Smooth muscle cell (in vitro differentiated cells): ENCODE data around the gene F2R. TPM values are rescaled to one million over a fixed set of nuclear protein-coding genes. Genes with fewer than 3 reads are reported as not detected.

Experiments
- DNase-seq: peaks from one replicate; lab custom pipeline; 2025; ENCODE audit not compliant: unreplicated experiment; lab: John Stamatoyannopoulos, UW
- H2AFZ ChIP-seq: fragments of 200-600 bp; sonication (generic); 2 replicates; pipeline ENCODE4 v1.6.0; 2016; ENCODE audit warnings: antibody characterized with exemption, low read depth, mild to moderate bottlenecking
- H3F3A ChIP-seq: fragments of 200-600 bp; sonication (generic); 2 replicates; pipeline ENCODE4 v1.6.0; 2017; ENCODE audit warnings: antibody characterized with exemption, low read depth
- H3K27ac ChIP-seq: fragments of 200-600 bp; sonication (generic); 2 replicates; pipeline ENCODE4 v1.5.1; 2016; ENCODE audit warnings: low read depth, mild to moderate bottlenecking
- H3K27me3 ChIP-seq: fragments of 200-600 bp; sonication (generic); 2 replicates; pipeline ENCODE4 v1.6.1; 2016; ENCODE audit warnings: low read depth, mild to moderate bottlenecking
- H3K36me3 ChIP-seq: fragments of 200-600 bp; sonication (generic); 2 replicates; pipeline ENCODE4 v1.5.1; 2016; ENCODE audit warnings: low read depth
- H3K4me1 ChIP-seq: fragments of 200-600 bp; sonication (generic); 2 replicates; pipeline ENCODE4 v1.5.1; 2016; ENCODE audit warnings: low read depth
- H3K4me2 ChIP-seq: fragments of 200-600 bp; sonication (generic); 2 replicates; pipeline ENCODE4 v1.6.0; 2016; ENCODE audit warnings: mild to moderate bottlenecking
- H3K4me3 ChIP-seq: fragments of 200-600 bp; sonication (generic); 2 replicates; pipeline ENCODE4 v1.5.1; 2016; ENCODE audit warnings: mild to moderate bottlenecking
- H3K79me2 ChIP-seq: fragments of 200-600 bp; sonication (generic); 2 replicates; pipeline ENCODE4 v1.6.0; 2016; ENCODE audit warnings: low read depth, mild to moderate bottlenecking
- H3K9ac ChIP-seq: fragments of 200-600 bp; sonication (generic); 2 replicates; pipeline ENCODE4 v1.6.0; 2016; ENCODE audit warnings: low read depth
- H3K9me3 ChIP-seq: fragments of 200-600 bp; sonication (generic); replicated peaks from 2 replicates; pipeline ENCODE4 v1.5.1; 2016; ENCODE audit warnings: low read depth
- H4K20me1 ChIP-seq: fragments of 200-600 bp; sonication (generic); 2 replicates; pipeline ENCODE4 v1.6.0; 2016; ENCODE audit warnings: low read depth
- CTCF ChIP-seq: fragments of 200-600 bp; sonication (generic); IDR thresholded peaks from 2 replicates; pipeline ENCODE4 v1.5.1; 2017; ENCODE audit warnings: borderline replicate concordance, mild to moderate bottlenecking, antibody characterized with exemption; ENCODE audit not compliant: insufficient read depth, poor library complexity, severe bottlenecking
- WGBS: methylation state at CpG from one replicate; pipeline ENCODE4 v1.1.7; 2016; ENCODE audit warnings: low lambda C conversion rate; 5-methylcytosine and 5-hydroxymethylcytosine counted together
- polyA plus RNA-seq: library from polyadenylated mRNA; unstranded; fragments of >200 nt; fragmentation: Nextera tagmentation; extraction: Ambion mirVana; gene quantifications from 2 replicates; pipeline ENCODE4 v1.2.1, GENCODE V29; 2016
- total RNA-seq: library from RNA; depleted of rRNA; stranded (reverse); fragments of >200 nt; gene quantifications from 2 replicates; pipeline ENCODE4 v1.2.3, GENCODE V29; 2014

Gene F2R
- total and polyA plus RNA-seq, 2 experiments from 2014 or later = 103 to 135 TPM

- no peaks in the 10 kb centered on the region for H4K20me1 ChIP-seq
- peaks cover 5% of the 10 kb centered on the region for H3F3A ChIP-seq
- peaks cover 84% of the 10 kb centered on the region for H3K79me2 ChIP-seq
- H3K9me3 ChIP-seq = peaks cover 11% of the 10 kb centered on the region
- H3K4me2 ChIP-seq = peak overlapping the region; percentile 54
- no peaks in the 10 kb centered on the region for H3K4me1 ChIP-seq
- peak overlapping the region; percentile 52 for H3K9ac ChIP-seq
- H2AFZ ChIP-seq = no peak overlapping the region
- peak overlapping the region; percentile 93 for H3K27ac ChIP-seq
- peaks cover 3% of the 10 kb centered on the region for H3K36me3 ChIP-seq
- no peak overlapping the region for H3K4me3 ChIP-seq
- 30% methylated on average over 4 of the region's 4 CpGs for WGBS
- no peak for TF ChIP-seq CTCF
- DNase-seq = no peak
- no peaks in the 10 kb centered on the region for H3K27me3 ChIP-seq
Observed at GRCh38 chr5:76724871-76725270, 8.9 kb downstream of the F2R start.

GRCh38 chr5:76728965-76729364 is 13.0 kb downstream of the F2R start:
- DNase-seq = no peak
- Histone ChIP-seq H3K4me1 (no peaks in the 10 kb centered on the region), H3K9me3 (peaks cover 16% of the 10 kb centered on the region), H3K4me2 (no peak overlapping the region), H3K79me2 (peaks cover 57% of the 10 kb centered on the region), H3K36me3 (peaks cover 3% of the 10 kb centered on the region), H3K27ac (no peak overlapping the region), H3K9ac (no peak overlapping the region), H3K27me3 (no peaks in the 10 kb centered on the region), H2AFZ (no peak overlapping the region), H3F3A (peaks cover 3% of the 10 kb centered on the region), H4K20me1 (no peaks in the 10 kb centered on the region), H3K4me3 (no peak overlapping the region)
- no peak for TF ChIP-seq CTCF
- WGBS = 97% methylated on average over 4 of the region's 4 CpGs

- no peak overlapping the region for H3K4me3 ChIP-seq
- H3K27ac ChIP-seq = no peak overlapping the region
- H3K79me2 ChIP-seq = peaks cover 57% of the 10 kb centered on the region
- peaks cover 3% of the 10 kb centered on the region for H3K36me3 ChIP-seq
- TF ChIP-seq CTCF = no peak
- no peak overlapping the region for H3K9ac ChIP-seq
- H3K4me2 ChIP-seq = no peak overlapping the region
- no peaks in the 10 kb centered on the region for H3K4me1 ChIP-seq
- no peaks in the 10 kb centered on the region for H3F3A ChIP-seq
- over 99% methylated on average over 5 of the region's 5 CpGs for WGBS
- no peak overlapping the region for H2AFZ ChIP-seq
- no peaks in the 10 kb centered on the region for H3K27me3 ChIP-seq
- H3K9me3 ChIP-seq = peaks cover 16% of the 10 kb centered on the region
- no peaks in the 10 kb centered on the region for H4K20me1 ChIP-seq
- no peak for DNase-seq
Observed at GRCh38 chr5:76729373-76730290, 13.7 kb downstream of the F2R start.
